Mesothelial cell of epicardium (in vitro differentiated cells): ENCODE measurements around the gene TMC3. TPM values are rescaled to one million over a fixed set of nuclear protein-coding genes. Genes with fewer than 3 reads are reported as not detected.

Experiments
- DNase-seq, 2 experiments: peaks; one replicate each; pipeline ENCODE4 v3.0.0; 2021; ENCODE audit warnings: low spot score in 2 of 2; ENCODE audit not compliant: unreplicated experiment in 2 of 2
- H3K27ac Mint-ChIP-seq: 2 replicates; pipeline ENCODE4 v1.8.0; 2021; ENCODE audit warnings: mixed read lengths
- H3K27me3 Mint-ChIP-seq: 2 replicates; pipeline ENCODE4 v1.8.0; 2021; ENCODE audit warnings: low read depth, mixed read lengths
- H3K36me3 Mint-ChIP-seq: 2 replicates; pipeline ENCODE4 v1.8.0; 2021; ENCODE audit warnings: mixed read lengths
- H3K4me1 Mint-ChIP-seq: 2 replicates; pipeline ENCODE4 v1.8.0; 2021; ENCODE audit warnings: mixed read lengths
- H3K4me3 Mint-ChIP-seq: 2 replicates; pipeline ENCODE4 v1.8.0; 2021; ENCODE audit warnings: mild to moderate bottlenecking, moderate library complexity, mixed read lengths
- H3K9me3 Mint-ChIP-seq: 2 replicates; pipeline ENCODE4 v1.8.0; 2021; ENCODE audit warnings: mixed read lengths
- CTCF ChIP-seq: fragments of 200-600 bp; sonication (generic); IDR thresholded peaks from one replicate; pipeline ENCODE4 v1.5.0; 2021; ENCODE audit warnings: antibody characterized with exemption; ENCODE audit not compliant: unreplicated experiment
- total RNA-seq: library from RNA; stranded (reverse); gene quantifications from 3 replicates; pipeline ENCODE4 v1.2.1, GENCODE V29; 2021

Gene TMC3
- total RNA-seq, 1 donor from 2014 or later, result 0.04 TPM

- no peak overlapping the region for H3K27ac Mint-ChIP-seq
- TF ChIP-seq CTCF, result no peak
- H3K4me1 Mint-ChIP-seq, result peaks cover 18% of the 10 kb centered on the region
- peaks cover 18% of the 10 kb centered on the region for H3K27me3 Mint-ChIP-seq
- H3K36me3 Mint-ChIP-seq, result no peaks in the 10 kb centered on the region
- peaks cover 3% of the 10 kb centered on the region for H3K9me3 Mint-ChIP-seq
- no peak overlapping the region for H3K4me3 Mint-ChIP-seq
- DNase-seq, result no peak
Observed at GRCh38 chr15:81343371-81343770, 30.6 kb downstream of the TMC3 start.

GRCh38 chr15:81341351-81341750, 32.7 kb downstream of the TMC3 start:
- Mint-ChIP-seq H3K9me3 (peaks cover 3% of the 10 kb centered on the region), H3K27ac (no peak overlapping the region), H3K4me1 (peaks cover 32% of the 10 kb centered on the region), H3K4me3 (no peak overlapping the region), H3K36me3 (no peaks in the 10 kb centered on the region), H3K27me3 (peaks cover 7% of the 10 kb centered on the region)
- no peak for TF ChIP-seq CTCF
- no peak for DNase-seq

- TF ChIP-seq CTCF, result no peak
- H3K9me3 Mint-ChIP-seq, result peaks cover 3% of the 10 kb centered on the region
- H3K4me3 Mint-ChIP-seq, result no peak overlapping the region
- no peaks in the 10 kb centered on the region for H3K36me3 Mint-ChIP-seq
- H3K27ac Mint-ChIP-seq, result no peak overlapping the region
- peaks cover 41% of the 10 kb centered on the region for H3K4me1 Mint-ChIP-seq
- H3K27me3 Mint-ChIP-seq, result peaks cover 5% of the 10 kb centered on the region
- no peak for DNase-seq
Observed at GRCh38 chr15:81339851-81340250, 34.2 kb downstream of the TMC3 start.

GRCh38 chr15:81339321-81339720, 34.7 kb downstream of the TMC3 start:
- no peak for TF ChIP-seq CTCF
- H3K27ac Mint-ChIP-seq, result peak overlapping the region; percentile 80
- no peak overlapping the region for H3K4me3 Mint-ChIP-seq
- H3K4me1 Mint-ChIP-seq, result peaks cover 46% of the 10 kb centered on the region
- H3K9me3 Mint-ChIP-seq, result no peaks in the 10 kb centered on the region
- no peak for DNase-seq
- H3K36me3 Mint-ChIP-seq, result no peaks in the 10 kb centered on the region
- H3K27me3 Mint-ChIP-seq, result peaks cover 5% of the 10 kb centered on the region

GRCh38 chr15:81338170-81339007, 35.6 kb downstream of the TMC3 start:
- H3K4me1 Mint-ChIP-seq, result peaks cover 46% of the 10 kb centered on the region
- peak in 1 of 2 experiments; percentile 50 for DNase-seq
- H3K36me3 Mint-ChIP-seq, result no peaks in the 10 kb centered on the region
- no peaks in the 10 kb centered on the region for H3K9me3 Mint-ChIP-seq
- H3K27ac Mint-ChIP-seq, result peak overlapping the region; percentile 80
- TF ChIP-seq CTCF, result no peak
- peaks cover 2% of the 10 kb centered on the region for H3K27me3 Mint-ChIP-seq
- no peak overlapping the region for H3K4me3 Mint-ChIP-seq
